Stimulated activated CD8-positive, alpha-beta memory T cell treated with anti-CD3 and anti-CD28 coated beads, Interleukin-7, amount 100 ng/mL, for 4 hours (primary cell): ENCODE results near the gene AKT1.

Experiments
- DNase-seq, 2 donors: peaks; one replicate each; pipeline ENCODE4 v3.0.0-alpha.2; 2020; ENCODE audit warnings: low read depth in 2 of 2

AKT1 gene

DNA sequence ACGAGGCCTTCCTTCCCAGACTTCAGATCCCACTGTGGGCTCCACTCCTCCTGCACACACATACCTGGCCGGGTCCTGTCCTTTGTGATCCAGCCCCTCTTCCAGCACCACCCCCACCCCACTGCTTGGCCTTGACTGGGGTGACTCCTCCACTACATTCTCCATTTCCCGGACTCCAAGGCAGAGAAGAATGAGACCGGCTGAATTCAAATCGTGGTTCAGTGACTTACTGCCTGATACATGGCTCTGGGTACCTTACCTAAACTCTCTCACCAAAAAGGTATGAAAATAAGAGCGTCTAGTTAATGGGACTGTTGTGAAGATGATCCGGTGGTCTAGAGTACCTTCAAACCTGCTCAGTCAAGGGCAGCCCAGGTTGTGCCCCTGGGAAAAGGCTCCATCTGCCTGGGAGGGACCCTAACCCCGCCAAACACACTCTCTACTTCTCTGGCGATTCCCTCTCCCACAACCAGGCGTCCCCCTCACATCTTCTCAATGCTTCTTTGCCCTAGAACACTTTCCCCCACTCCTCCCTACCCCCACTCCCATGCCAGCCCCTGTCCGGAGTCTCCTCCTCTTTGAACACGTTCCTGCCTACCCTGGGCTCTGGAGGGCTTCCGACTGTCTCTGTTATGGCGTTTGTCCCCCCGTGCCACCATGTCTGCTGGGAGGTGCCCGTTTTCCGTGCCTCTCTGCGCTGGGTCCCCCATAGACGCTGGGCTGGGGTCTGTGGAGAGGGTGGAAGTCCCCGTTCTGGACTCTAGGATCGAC lies 3.9 kb upstream of the AKT1 start:
- no peak for DNase-seq

DNA sequence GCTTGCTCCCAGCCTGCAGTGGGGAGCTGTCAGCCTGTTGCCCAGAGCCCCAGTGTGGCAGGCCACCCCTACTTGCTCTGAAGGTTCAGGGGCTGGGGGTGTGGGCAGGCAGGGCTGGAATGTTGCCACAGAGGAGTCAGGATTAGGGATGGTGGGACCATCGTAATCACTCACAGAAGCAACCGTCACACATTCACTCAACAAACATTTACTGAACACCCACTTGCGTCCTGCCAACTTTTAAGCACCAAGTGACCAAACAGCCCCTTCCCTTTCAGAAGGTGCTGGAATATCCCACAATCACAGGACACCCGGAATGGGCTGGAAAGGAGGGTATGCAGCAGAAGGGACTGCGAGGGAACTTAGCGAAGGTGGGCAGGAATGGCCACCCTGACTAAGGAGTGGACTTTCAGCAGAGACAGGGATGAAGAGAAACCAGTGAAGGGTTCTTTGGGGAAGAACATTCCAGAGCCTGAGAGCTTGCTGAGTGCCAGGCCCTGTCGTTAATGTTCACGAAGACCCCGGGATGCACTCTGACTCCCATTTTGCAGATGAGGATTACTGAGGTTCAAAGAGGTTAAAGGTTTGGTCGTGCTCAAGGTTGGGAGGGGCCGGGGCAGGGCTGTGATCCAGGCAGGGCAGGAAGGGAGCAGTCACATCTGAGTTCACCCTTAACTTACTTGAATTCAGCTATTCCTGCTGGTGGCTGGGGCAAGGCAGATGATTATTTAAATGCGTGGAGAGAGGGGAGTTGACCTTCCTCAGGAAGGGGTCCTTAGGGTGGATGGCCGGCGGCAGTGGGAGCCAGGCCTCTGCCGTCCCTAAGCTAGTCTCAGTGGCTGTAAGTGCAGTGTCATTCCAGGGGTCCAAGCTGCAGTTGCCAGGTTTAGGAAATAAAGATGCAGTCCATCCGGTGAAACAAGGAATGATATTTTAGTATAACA lies 3.0 kb upstream of the AKT1 start:
- DNase-seq, result no peak

DNA sequence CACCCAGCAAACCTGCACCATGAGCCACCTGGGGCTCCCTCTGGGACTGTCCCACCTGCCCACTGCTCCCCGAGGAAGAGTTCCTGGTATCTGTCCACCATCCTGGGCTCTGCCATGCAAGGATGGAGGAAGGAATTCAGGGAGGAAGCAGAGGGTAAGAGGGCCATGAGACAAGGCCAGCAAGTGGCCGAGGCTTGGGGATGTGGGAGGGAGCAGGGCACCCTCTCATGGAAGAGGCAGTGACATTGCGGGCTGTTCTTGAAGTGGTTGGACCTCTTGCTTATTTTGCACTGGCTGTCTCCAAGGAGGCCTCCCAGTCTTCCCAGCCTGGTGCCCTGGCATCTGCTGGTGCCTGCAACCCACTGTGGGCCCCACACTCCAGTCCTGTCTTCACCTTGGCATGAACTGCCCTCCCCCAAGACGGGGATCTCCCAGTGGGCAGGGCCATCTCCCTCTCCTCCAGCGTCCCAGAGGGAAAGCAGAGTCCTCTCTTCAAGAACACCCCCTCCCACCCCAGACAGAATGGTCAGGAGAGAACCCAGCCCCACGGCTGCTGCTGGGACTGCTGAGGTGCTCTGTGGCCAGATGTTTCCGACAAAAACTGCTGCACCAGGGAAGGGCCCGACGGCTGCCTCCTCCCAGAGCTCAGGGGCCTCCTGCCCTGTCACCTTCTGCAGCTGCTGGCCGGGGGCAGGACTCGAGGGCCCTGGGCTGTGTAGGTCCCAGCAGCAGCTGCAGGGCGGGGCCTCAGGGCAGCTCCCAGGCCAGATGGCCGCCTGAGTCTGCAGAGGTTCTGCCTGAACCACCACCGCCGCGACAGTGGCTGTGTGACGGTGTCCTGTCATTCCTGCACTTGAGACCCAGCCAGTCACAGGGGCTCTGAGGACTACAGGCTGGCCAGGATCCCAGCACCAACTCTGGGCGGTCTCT lies 1.8 kb upstream of the AKT1 start:
- DNase-seq, result no peak

DNA sequence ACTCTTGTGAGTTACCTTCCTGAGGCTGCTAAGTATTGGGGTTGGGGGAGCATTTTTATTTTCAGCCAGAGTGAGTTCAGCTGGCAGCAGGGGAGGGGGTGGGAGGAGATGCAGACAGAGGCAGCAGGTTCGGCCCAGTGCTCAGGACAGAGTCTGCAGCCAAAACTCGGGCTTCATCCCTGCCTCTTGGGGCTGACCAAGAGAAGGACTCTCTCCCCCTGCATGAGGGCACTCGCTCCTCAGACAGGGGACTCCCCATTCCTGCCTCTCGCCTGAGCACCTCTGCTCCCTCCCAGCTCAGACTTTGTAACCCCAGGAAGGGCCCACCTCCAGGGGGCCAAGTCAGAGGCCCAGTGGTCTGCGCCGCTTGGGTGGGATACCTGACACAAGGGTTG lies 1.1 kb upstream of the AKT1 start:
- DNase-seq, result no peak

DNA sequence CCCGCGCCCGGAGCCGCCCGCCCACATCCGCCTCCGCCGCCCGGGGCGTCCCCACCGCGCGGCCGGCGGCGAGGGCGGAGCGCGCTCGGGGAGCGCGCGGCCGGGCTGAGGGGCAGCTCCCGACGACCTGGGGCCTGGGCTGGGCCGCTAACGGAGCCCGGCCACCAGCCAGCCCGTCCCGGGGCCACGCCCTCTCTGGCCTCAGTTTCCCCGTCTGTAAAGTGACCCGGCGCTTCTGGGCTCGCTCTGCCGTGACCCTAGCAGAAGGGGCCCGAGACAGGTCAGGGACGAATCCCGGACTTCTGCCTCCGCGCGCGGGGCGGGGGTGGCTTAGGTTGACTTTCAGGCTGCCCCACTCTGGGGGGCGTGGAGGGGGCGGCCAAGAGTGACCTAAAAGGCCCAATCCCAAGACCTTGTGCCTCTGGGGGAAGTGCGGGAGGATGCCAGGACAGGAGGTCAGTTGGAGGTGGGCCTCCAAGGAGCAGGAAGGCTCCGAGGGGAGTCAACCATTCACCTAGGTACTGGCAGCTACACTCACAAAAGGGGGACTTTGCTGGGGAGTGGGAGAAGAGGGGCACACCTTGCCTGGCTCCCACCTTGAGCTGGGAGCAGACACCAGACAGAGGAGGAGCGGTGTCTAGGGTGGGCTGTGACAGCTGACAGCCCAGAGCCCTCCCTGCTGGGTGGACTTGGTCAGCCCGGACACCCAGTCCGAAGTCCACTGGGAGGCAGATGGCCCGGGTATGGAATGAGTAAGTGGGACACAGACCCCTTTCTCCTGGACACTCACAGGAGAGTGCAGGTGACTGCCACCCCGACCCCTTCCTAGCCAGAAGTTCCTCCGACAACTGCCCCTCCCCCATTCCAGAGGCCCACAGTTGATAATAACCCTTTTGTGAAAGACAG lies 486 bp upstream of the AKT1 start:
- DNase-seq, result peak; percentile 24 to 59

DNA sequence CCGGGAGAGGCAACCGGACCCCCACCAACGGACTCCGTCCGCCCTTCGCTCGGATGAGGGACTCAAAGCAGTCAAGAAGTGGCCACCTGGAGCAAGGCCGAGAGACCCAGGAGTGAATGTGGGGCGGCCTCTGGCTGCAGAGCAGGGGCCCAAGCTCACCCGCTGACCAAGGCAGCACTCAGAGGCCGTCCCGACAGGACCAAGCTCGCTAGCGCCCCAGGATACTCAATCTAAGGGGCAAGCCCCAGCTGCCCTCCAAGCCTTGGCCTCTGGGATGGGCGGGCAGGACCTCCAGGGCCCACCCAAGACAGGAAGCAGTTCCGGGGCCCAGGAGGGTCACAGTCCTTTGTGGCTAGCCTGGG lies 936 bp downstream of the AKT1 start:
- no peak for DNase-seq

DNA sequence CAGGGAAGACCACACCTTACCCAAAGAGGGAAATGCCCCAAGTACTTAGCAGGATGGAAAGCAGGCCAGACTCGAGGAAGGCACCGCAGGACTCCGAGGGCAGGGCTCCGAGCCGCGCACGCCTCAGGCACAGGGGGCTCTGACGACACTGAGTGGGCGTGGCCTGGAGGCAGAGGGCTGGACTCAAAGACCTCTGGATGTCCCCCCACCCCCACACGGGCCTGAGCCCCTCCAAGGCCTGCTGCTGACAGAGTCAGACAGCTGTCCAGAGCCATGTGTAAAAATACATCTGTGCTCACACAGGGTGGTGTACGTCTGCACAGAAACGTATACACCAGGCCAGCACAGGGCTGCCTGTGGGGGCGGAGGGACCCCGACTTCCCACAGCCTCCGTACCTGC lies 1.4 kb downstream of the AKT1 start:
- peak in 1 of 2 donors; percentile 41 for DNase-seq

DNA sequence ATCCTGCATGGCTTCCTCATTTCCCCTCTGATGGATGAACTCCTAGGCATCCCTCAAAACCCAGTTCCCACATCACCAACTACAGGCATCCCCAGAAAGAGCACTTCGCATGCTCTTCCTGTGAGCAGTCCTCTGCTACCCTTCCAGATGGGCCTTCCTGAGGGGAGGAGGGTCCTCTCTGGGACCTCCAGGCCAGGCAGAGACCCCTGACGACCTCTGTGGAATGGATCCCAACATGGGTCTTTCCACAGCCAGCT lies 1.9 kb downstream of the AKT1 start:
- no peak for DNase-seq

DNA sequence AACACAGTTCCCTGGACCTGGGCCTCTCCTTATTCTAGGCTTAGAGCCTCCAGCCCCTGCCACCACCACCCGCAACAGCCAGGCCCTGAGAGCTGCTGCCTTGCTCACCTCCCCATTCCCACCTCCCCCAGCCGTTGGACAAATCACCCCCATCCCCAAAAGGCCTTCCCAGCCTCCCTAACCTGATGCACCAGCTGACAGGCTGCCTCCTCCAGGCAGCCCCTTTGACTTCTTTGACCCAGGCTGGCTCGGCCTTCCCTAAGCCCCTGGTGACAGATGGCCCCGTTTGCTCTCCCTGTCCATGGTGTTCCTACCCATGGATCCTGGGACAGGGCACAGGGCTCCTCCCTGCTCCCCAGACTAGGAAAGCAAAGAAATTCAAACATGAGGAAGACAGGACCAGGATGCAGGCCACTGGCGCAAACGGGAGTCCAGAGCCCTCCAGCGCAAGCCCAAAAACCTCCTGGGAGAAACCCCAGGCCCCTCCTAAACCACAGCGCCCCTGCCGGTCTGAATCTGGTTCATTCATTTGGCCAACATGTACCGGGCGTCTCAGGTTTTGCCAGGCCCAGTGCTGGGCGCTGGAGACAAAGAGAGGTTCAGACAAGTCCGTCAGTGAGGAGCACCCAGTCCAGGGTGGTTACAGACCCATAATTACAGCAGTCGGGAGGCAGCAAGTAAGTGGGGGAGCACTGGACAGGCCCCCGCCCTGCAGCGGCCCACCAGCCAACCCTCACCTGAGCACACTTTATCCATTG lies 2.4 kb downstream of the AKT1 start:
- no peak for DNase-seq

DNA sequence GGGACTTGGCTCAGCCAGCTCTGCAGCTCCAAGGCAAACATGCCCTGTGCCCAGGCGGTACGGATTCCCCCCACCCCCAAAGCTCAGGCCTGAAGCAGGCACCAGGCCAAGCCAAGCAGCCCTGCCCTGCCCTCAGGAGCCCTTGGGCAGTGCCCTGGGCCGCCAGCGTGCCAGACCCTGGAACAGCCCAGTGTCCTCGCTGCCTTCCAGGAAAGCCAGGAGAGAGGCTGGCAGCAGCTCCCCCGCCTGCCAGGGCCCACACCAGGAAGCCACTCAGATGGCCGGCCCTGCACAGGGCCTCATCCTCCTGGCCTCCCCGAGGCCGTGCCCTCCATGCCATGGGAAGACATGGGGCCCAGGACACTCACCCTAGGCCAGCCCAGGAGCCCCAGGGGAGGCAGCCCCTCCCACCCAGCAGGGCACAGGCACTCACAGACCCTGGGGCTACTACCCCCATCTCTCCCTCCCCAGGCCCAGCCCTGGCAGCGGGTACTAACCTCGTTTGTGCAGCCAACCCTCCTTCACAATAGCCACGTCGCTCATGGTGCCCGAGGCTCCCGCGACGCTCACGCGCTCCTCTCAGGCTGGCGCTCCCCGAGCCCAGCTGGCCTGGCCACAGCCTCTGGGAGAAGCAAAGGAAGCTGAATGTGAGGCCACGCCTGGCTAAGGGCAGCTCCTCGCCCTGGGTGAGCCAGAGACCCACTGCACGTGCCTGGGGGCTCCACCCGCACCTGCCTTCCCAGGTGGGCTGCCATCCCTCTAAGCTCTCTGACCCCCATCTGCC lies 3.3 kb downstream of the AKT1 start:
- DNase-seq, result no peak

DNA sequence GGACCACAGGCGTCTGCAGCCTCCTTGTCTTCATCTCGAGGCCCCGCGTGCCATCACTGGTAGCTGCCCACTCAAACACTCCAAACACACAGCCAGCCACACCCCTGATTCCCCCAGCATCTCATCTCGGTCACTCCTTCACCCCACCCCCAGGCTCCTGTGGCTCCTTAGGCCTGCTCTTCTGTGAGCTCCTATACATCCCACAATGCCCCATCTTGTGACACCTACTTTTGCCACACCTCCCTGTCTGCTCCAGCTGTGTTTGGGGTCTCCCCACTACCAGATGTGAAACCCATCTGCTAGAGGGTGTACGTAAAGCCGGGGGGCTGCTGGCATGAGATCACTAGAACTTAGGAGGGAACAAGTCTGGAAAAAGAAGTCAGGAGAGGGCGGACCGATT lies 4.1 kb downstream of the AKT1 start:
- DNase-seq, result no peak

DNA sequence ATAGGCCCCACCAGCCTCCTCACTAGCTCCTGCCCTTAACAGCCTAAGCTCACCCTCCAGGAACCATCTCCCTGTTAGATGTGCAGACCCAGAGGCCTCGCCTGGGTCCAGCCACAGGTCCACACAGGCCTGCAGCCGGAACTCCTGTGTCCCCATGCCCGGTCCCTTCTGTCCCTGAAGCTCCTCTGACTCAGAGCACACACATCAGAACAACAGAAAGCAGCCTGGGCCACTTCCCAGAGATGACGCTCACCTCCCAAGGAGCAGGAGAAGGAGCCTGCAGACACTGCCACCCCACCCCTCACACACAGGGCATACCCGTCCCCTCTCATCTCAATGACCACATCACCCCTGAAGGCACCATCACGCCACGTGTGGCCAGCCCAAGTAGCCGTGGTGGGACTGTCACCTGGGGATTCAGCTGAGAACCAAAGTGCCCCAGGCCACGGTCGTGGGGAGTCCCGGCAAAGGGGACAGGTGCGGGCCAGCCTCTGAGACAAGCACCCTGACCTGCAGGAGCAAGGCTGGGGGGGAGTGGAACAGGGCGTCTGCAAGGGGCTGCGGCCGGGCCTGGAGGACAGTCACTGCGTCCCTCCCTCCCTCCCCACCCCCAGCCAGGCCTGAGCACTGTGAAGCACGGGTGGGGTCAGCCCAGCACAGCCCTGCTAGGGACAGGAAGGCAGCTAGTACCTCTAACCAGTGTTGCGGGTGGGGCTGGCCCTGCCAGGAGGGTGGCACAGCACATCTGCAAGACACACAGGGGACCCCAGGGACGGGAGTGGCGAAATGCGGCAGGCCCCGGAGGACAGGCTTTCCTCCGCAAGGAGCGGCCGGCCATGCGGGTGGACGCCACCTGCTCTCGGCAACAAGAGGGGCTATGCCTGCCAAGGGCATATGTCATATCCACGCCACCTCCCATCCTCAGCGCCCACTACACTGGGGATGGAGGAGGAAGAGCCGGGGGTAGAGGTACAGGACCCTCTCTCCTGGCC lies 5.5 kb downstream of the AKT1 start:
- DNase-seq, result no peak

DNA sequence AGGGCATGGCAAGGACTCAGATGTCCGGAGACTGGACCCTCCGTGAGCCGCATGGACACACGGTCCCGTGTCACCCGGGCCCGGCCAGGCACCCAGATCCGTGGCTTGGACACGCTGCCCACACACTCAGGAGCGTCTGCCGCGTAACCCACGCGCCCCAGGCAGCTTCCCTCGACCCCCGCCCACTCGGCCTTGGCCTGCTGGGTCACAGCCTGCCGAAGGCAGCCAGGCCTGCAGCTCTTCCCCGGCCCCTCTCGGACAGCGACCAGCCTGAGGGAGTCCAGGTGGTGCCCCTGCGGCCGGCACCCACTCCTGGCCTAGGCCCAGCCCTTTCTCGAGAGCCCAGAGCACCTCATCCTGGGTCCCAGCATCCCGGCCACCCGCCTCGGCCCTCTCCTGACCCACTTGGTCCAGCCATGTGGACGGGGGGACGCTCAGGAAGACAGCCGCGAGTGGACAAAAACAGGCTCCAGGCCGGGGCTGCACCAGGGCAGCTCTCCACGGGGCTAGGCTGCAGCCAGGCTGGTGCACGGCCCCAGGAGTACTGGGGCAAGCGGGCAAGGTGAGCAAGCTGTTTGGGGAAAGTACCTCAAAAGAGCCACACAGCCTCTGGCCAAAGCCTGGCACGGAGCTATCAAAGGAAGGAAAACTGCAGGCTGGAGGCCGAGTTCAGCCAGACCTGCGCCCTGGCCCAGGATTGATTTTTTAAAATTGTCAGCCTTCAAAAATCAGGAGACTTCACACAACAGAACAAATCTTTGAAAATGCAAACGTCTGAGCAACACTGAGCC lies 6.5 kb downstream of the AKT1 start:
- DNase-seq, result no peak

DNA sequence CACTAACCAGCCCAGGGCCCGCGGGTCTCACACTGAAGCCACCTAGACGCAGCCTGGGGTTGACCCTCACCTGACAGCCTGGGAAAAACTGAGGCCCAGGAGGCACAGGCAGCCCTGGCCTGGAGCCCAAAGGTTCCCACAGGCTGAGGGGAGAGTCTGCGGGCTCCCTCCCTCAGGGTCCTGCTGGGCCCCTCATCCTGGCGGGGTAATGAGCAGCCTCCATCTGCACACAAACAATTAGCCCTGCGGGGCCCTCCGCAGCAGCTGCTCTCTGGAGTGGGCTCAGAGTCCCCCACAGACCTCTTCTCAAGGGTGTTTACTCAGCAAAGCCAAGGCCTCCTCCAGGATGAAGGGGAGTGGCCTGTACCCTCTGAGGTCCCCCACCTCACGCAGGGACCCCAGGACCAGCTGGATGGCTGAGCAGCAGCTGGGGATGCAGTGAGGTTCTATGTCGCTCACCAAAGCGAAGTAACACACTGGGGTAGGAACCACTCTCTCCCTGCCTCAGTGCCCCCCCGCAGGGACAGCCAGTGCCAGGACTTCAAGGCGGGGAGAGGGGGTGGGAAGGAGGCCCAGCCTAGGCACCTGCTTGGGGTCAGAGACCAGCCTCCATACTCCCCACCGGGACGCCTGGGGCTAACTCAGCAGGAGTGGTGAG lies 7.3 kb downstream of the AKT1 start:
- no peak for DNase-seq

DNA sequence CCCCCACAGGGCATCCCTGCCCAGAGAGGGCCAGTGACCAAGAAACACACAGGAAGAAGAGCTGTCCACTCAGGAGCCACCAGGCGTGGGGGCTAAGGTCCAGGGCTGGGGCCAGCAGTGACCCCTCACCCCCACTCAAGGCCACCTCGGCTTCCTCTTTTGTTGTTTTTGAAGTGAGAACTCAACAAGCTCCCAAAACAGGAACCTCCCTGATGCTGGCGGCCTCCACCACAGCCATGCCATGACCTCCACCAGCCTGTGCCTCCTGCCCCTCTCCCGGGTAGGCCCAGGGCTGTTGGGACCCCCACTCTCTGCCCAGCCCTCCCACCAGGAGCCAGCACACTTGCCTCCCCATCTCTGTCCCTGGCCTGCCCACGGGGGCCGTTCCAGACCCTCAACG lies 7.8 kb downstream of the AKT1 start:
- no peak for DNase-seq

DNA sequence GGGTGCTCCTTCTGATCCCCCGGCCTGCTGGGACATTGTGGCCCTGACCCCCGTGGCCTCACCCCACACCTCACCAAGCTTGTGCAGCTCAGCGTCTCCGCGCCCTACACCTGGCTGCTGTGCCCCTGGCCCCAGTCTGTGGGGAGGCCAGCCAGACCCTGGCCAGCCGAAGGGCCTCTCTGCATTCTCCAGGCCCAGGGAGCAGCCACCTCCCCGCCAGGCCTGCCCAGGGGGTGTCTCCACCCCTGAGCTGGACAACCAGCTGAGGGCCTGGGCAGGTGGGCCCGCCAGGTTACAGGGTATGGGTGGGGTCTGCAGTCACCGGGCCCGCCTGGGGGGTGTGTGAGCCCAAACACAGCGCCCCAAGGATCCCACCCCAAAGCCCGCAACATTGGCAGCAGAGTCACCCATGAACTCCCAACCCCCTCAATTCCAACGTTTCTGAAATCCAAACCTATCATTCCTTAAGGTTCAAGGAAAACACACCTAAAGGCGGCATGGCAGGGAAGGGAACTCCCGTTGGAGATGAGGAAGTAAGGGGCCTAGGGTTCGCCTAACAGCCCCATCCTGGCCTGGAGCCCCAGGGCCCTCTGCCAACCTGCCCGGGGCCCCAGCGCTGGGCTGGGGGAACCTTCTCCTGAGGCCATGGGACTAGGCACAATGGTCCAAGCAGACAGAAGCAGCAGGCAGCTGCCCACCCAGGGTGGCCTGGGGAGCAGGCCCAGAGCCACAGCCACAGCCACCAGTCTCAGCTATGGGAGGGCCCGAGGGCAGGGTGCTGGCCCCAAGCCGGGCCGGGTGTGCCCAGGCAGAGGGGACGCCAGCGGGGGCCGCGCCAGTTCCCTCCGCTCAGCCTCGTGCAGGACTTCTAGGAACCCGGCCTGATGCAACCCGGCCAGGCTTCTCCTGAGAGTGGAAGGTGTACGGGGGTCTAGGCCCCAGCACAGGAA lies 8.5 kb downstream of the AKT1 start:
- no peak for DNase-seq
